ENCODE data around the gene TAF11. TPM values are rescaled to one million over a fixed set of nuclear protein-coding genes. Genes with fewer than 3 reads are reported as not detected.

The TAF11 gene
- total and polyA plus RNA-seq, 4 donors: 7.3 to 16.0 (median 12.1) TPM

GRCh38 chr6:34914358-34914757 lies 26.5 kb upstream of the TAF11 start:
- H3K36me3 ChIP-seq (ENCODE audit: control insufficient read depth in 4 of 4, insufficient read depth in 3 of 4, low read depth in 1 of 4, low read length in 3 of 4): no peaks in the 10 kb centered on the region
- H3K9ac ChIP-seq (ENCODE audit: low read depth in 1 of 2, low read length in 2 of 2): no peak overlapping the region
- DNase-seq (ENCODE audit: low spot score): no peak
- no peak for TF ChIP-seq EGR1 (IDR thresholded peaks at IDR 0.05; ENCODE audit: low read depth in 2 of 2)
- TF ChIP-seq RAD21 (IDR thresholded peaks at IDR 0.05): no peak
- no peaks in the 10 kb centered on the region for H3K27me3 ChIP-seq (ENCODE audit: control insufficient read depth in 4 of 4, insufficient read depth in 4 of 4, low read length in 3 of 4)
- no peaks in the 10 kb centered on the region for H3K9me3 ChIP-seq (ENCODE audit: control insufficient read depth in 4 of 4, low read length in 3 of 4)
- no peak overlapping the region for H3K27ac ChIP-seq (ENCODE audit: low read depth in 1 of 2, low read length in 2 of 2)
- H3K4me1 ChIP-seq (ENCODE audit: control insufficient read depth in 4 of 4, insufficient read depth in 4 of 4, low read length in 3 of 4): no peaks in the 10 kb centered on the region
- H3K4me3 ChIP-seq (ENCODE audit: low read depth in 1 of 3, low read length in 3 of 3): no peak overlapping the region
- 89% methylated on average over 4 of the region's 4 CpGs for WGBS

- 75% methylated on average over 3 of the region's 3 CpGs for WGBS
- no peak overlapping the region for H3K4me3 ChIP-seq (ENCODE audit: low read depth in 1 of 3, low read length in 3 of 3)
- H3K4me1 ChIP-seq (ENCODE audit: control insufficient read depth in 4 of 4, insufficient read depth in 4 of 4, low read length in 3 of 4): no peaks in the 10 kb centered on the region
- TF ChIP-seq HNF4A (conservative IDR thresholded peaks at IDR 0.05) (no peak), YY1 (IDR thresholded peaks at IDR 0.05) (no peak), FOXA1 (IDR thresholded peaks at IDR 0.05) (no peak), CTCF (IDR thresholded peaks at IDR 0.05; ENCODE audit: low read depth, low read length, missing input control) (no peak)
- H3K27ac ChIP-seq (ENCODE audit: low read depth in 1 of 2, low read length in 2 of 2): no peak overlapping the region
- H3K27me3 ChIP-seq (ENCODE audit: control insufficient read depth in 4 of 4, insufficient read depth in 4 of 4, low read length in 3 of 4): no peaks in the 10 kb centered on the region
- no peaks in the 10 kb centered on the region for H3K9me3 ChIP-seq (ENCODE audit: control insufficient read depth in 4 of 4, low read length in 3 of 4)
- DNase-seq (ENCODE audit: low spot score): no peak
- H3K9ac ChIP-seq (ENCODE audit: low read depth in 1 of 2, low read length in 2 of 2): no peak overlapping the region
- H3K36me3 ChIP-seq (ENCODE audit: control insufficient read depth in 4 of 4, insufficient read depth in 3 of 4, low read depth in 1 of 4, low read length in 3 of 4): no peaks in the 10 kb centered on the region
Observed at GRCh38 chr6:34912715-34913464, 25.0 kb upstream of the TAF11 start.

GRCh38 chr6:34911822-34912221 lies 24.0 kb upstream of the TAF11 start:
- H3K4me1 ChIP-seq (ENCODE audit: control insufficient read depth in 4 of 4, insufficient read depth in 4 of 4, low read length in 3 of 4): peaks cover 0 to 4% (median 0%) of the 10 kb centered on the region in 4 donors
- WGBS: 86% methylated on average over 5 of the region's 5 CpGs
- no peaks in the 10 kb centered on the region for H3K36me3 ChIP-seq (ENCODE audit: control insufficient read depth in 4 of 4, insufficient read depth in 3 of 4, low read depth in 1 of 4, low read length in 3 of 4)
- no peak for DNase-seq (ENCODE audit: low spot score)
- no peak overlapping the region for H3K27ac ChIP-seq (ENCODE audit: low read depth in 1 of 2, low read length in 2 of 2)
- TF ChIP-seq YY1 (IDR thresholded peaks at IDR 0.05) (no peak), FOXA1 (IDR thresholded peaks at IDR 0.05) (no peak), REST (IDR thresholded peaks at IDR 0.05) (no peak), HNF4G (IDR thresholded peaks at IDR 0.05) (no peak), RAD21 (IDR thresholded peaks at IDR 0.05) (no peak), FOXA2 (IDR thresholded peaks at IDR 0.05) (no peak), SP1 (IDR thresholded peaks at IDR 0.05) (no peak), JUND (IDR thresholded peaks at IDR 0.05) (no peak), GABPA (IDR thresholded peaks at IDR 0.05 in 1 of 2, conservative IDR thresholded peaks at IDR 0.05 in 1 of 2) (no peak), NR2F2 (IDR thresholded peaks at IDR 0.05) (no peak), EGR1 (IDR thresholded peaks at IDR 0.05; ENCODE audit: low read depth in 2 of 2) (no peak), HNF4A (conservative IDR thresholded peaks at IDR 0.05) (no peak), CTCF (IDR thresholded peaks at IDR 0.05; ENCODE audit: low read depth, low read length, missing input control) (no peak), TAF1 (conservative IDR thresholded peaks at IDR 0.05) (no peak)
- TF ChIP-seq, protein P1, sequence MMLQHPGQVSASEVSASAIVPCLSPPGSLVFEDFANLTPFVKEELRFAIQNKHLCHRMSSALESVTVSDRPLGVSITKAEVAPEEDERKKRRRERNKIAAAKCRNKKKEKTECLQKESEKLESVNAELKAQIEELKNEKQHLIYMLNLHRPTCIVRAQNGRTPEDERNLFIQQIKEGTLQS (IDR thresholded peaks at IDR 0.05): no peak
- TF ChIP-seq, protein P2, sequence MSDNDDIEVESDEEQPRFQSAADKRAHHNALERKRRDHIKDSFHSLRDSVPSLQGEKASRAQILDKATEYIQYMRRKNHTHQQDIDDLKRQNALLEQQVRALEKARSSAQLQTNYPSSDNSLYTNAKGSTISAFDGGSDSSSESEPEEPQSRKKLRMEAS (IDR thresholded peaks at IDR 0.05): no peak
- TF ChIP-seq, protein P3, sequence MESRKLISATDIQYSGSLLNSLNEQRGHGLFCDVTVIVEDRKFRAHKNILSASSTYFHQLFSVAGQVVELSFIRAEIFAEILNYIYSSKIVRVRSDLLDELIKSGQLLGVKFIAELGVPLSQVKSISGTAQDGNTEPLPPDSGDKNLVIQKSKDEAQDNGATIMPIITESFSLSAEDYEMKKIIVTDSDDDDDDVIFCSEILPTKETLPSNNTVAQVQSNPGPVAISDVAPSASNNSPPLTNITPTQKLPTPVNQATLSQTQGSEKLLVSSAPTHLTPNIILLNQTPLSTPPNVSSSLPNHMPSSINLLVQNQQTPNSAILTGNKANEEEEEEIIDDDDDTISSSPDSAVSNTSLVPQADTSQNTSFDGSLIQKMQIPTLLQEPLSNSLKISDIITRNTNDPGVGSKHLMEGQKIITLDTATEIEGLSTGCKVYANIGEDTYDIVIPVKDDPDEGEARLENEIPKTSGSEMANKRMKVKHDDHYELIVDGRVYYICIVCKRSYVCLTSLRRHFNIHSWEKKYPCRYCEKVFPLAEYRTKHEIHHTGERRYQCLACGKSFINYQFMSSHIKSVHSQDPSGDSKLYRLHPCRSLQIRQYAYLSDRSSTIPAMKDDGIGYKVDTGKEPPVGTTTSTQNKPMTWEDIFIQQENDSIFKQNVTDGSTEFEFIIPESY (IDR thresholded peaks at IDR 0.05): no peak
- no peaks in the 10 kb centered on the region for H3K27me3 ChIP-seq (ENCODE audit: control insufficient read depth in 4 of 4, insufficient read depth in 4 of 4, low read length in 3 of 4)
- H3K9ac ChIP-seq (ENCODE audit: low read depth in 1 of 2, low read length in 2 of 2): no peak overlapping the region
- H3K4me3 ChIP-seq (ENCODE audit: low read depth in 1 of 3, low read length in 3 of 3): no peak overlapping the region
- H3K9me3 ChIP-seq (ENCODE audit: control insufficient read depth in 4 of 4, low read length in 3 of 4): no peaks in the 10 kb centered on the region

All from liver (tissue), 9 donors.